NCI-H446 (cell line): Measurements from ENCODE around the gene MRPS11.
"Not testable (repeated sequence)": the region's sequence is repeated elsewhere in the genome, so short reads cannot be mapped to it uniquely, and the experiment has no call there.

Source experiments
- DNase-seq, 2 experiments: peaks; one replicate each; lab custom pipeline; 2025; lab: John Stamatoyannopoulos, UW

MRPS11 gene

DNA sequence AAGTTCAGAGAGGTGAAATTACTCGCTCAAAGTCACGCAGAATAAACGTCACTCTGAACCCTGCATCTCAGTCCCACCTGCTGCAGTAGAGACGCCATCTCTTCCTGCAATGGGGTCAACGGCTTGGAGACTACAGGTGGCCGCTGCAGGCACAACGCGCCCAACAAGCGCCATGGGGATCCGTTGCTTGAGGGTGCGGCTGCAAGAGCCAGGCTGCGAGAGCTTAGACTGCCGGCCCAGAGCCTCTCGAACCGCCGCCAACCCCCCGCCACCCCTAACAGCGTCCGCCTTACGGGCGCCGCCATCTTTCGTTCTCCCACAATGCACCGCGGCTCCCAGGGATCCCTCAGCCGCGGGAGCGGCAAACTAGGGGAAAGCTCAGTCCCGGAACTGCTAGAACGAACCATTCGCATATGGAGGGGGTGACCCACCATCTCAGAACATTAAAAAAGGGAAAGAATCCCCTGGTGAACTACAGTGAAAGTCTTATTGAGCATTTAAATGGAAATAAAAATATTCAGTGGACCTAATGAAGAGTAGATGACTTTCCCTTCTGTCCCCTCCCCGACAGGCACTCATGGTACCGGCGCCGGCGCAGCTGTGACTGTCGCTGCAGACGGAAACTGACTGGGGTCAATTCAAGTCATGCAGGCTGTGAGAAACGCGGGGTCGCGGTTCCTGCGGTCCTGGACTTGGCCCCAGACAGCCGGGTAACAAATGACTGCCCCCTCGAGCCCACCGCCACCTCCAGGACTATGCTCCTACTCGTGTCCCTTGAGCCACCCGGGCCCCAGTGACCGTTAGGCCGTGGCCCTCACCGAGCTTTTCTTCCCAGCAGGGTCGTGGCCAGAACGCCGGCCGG, at the start of gene MRPS11, which contains the start of gene MRPL46:
Gene MRPS11, plus strand, starts transcription at position 636 of the 862 bp plus-strand sequence. Its CDS starts 10 bp downstream, at position 646.
Gene MRPL46, minus strand, starts transcription at position 316 of the 862 bp plus-strand sequence. Its CDS starts 11 bp downstream, at position 305.
- DNase-seq, result peak; percentile 82 to 91

DNA sequence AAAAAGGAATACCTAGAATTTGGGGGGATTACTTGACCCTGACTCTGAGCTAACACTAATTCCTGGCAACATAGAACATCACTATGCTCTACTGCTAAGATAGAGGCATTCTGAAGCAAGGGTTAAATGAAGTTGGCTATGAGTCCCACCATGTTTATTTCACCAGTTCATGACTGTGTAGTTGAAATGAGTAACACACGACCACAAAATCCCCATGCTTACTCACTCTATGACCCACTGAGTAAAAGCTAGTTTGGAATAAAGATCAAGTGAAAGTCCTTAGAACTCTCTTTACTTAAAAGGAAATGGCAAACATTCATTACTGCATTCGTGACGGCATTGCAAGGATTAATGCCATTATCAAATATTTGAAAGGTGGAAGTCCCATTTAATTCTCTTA, 47.7 kb upstream of the MRPS11 start:
- DNase-seq, result no peak

DNA sequence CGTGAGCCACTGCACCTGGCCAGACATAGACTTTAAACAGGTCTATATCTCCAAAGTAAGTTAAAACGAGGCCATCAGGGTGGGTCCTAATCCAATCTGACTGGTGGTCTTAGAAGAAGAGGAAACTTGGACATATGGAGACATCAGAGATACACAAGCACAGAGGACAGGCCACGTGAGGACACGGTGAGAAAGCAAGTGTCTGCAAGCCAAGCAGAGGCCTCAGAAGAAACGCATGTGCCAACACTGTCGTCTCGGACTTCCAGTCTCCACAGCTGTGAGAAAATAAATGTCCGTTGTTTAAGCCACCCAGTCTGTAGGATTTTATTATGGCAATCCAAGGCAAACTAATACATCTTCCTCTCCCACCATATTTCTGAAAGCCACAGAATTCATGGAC, 44.2 kb upstream of the MRPS11 start:
- no peak for DNase-seq

DNA sequence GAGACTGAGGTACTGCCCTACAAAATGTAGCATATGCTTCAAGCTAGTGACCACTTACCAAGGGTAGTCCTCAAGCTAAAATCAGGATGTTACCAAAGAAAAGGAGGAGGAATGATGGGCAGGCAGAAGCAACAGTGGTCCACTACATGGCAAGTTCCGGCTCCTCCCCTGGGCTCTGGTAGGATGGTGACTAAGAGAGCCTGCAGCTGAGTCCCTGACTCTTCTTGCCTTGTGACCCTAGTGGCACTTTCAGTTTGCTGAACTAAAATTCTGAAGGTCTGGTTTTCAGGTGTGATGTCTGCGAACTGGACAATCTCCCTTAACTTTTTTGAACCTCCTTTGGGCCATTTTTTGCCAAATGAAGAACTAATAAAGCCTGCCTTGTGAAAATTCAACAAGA, 41.2 kb upstream of the MRPS11 start:
- DNase-seq, result no peak

DNA sequence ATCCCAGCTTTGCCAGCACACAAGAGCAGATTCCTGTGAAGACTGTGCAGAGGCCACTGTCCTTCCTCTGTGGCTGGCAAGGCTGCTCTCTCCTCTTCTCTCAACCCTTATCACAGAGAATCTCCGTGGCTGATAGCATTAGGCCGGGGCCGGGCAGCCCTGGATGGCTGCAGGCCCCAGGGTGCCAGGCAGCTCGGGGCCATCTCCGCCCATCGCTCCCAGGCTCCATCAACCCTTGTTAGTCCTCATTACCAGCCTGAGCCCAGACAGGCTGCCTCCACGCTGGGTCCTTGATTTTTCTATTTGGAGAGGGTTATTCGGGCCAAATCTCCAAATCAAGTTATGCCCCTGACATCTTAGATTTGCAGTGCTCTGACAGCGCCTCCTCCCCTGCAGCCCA, 39.5 kb upstream of the MRPS11 start:
- no peak for DNase-seq

DNA sequence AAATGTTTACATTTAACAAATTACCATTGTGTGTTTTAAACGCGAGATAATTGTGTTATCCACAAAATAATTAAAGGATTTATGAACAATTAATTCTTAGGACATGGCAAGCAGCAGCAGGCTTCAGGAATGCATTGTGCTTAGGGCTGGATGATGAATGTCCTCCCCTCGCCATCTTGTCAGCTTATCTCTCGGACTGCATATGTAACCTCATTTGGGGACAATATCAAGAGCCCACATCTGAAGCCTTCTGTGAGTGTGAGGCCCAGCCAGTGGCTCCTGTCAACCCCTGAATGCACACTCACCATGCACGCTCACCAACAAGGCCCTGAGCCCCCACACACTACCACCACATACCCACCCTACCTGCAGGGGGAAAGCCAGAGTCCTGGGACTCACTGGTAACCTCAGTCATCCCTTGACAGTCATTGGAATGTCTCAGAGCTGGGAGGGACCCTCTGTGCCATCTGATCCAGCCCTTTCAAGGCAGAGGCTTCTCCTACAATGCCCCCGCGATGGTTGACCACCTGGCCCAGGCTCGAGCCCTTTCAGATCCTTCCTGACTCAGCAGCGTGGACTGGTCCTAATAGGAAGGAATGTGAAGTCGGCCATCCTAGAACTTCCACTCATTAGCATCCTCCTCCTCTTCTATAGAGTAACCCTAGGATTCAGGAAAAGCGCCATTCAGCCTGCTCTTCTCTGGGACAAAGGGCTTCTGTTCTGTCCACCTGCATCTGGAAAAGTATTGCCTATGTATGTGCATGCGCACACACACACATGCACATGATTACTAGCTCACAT, 38.5 kb upstream of the MRPS11 start:
- DNase-seq, result no peak

DNA sequence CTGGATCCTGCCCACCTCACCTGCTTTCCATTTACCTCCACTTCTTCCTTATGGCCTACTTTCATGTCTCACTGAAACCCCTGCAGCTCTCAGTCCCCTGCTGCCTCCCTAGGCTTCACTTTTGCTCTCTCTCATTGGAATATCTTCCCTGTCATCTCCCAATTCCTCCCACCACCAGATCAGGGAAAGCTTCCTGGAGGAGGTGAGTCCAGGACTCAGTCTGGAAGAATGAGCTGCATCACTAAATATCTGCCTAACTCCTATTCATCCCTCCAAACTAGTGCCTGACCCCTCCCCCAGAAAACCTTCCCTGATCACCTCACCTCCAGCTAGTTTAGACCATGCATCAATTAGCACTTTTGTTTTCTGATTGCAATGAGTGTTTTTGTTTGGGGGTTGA, 37.5 kb upstream of the MRPS11 start:
- no peak for DNase-seq

DNA sequence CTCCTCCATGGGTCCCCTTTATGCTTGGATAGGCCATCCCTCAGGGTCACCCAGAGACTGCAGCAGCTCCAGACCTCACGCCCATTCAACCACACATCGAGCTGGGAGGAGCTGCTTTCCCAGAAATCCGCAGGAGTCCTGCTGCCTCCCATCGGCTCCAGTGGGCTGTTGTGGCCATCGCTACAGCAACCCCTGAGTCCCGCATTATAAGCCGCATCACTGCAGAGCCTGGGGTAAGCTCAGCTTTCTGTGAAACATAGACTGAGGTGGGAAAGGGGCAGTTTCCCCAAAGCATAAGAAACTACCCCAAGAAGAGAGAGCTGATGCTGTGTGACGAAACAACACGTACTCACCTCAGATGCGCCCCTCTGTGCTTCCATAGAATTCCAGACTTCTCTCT, 36.1 kb upstream of the MRPS11 start:
- no peak for DNase-seq

DNA sequence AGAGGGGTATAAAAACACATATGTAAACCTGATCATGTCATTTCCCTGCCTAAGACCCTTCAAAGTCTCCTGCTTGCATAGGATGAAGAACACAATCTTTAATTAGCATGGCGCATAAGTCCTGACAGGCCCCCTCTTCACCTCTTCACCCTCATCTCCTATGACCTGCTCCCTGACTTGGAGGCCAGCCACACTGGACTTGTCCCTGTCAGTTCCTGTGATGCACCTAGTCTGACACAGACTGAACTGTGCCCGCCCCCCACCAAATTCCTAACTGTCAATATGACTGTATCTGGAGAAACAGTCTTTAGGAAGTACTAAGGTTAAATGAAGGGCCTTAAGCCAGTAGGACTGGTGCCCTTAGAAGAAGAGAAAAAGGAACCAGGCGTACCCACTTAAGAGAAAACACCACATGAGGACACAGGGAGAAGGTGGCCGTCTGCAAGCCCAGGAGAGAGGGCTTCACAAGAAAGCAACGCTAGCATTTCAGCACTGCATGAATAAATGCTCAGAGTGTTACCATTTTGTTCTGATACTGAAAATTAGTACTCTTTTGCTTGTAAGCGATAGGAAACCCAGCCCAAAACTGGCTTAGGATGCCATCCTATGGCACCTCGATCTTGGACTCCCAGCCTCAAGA, 34.3 kb upstream of the MRPS11 start:
- no peak for DNase-seq

DNA sequence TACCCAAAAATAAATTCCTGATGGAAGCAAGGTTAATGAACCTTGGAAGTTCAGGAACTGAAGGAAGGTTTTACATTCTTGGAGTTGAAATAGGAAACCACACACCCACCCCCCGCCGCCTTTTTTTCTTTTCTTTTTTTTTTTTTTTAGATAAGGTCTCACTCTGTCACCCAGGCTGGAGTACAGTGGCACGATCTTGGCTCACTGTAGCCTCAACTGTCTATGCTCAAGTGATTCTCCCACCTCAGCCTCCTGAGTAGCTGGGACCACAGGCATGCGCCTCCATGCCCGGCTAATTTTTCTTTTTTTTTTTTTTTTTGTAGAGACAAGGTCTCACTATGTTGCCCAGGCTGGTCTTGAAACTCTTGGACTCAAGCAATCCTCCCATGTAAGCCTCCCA, 33.4 kb upstream of the MRPS11 start:
- not testable (repeated sequence) for DNase-seq

DNA sequence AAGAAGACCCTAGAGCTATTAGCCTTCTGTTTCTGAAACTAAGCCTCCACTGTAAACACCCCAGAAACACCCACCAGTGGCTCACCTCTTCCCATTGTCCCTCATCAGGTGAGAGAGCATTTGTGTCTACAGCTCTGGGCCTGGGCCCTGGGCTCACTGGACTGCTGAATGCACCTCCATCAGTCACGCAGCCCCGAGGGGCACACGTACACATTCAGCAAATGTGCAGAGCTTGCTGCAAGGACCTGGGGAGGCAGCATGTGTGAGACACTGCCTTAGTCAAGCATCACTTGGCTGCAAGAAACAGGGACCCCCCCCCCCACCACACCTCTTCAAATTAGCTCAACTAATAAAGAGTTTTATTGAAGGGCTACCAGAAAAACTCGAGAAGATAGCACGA, 29.3 kb upstream of the MRPS11 start:
- no peak for DNase-seq

DNA sequence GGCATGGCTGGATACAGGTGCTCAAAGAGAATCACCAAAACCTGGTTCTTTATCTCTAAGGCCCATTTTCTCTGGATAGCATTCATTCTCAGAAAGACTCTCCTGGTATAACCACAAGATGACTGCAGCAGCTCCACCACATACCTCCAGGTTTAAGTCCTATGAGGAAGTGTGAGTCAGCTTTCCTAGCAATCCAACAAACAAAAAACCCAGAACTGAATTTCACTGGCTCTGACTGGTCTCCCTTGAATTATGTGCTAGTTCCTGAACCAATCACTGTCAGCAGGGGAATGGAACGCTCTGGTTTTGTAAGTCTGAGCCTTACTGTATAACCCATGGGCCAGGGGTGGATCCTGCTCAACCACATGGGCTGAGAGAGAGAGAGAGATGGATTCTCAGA, 27.5 kb upstream of the MRPS11 start:
- no peak for DNase-seq

DNA sequence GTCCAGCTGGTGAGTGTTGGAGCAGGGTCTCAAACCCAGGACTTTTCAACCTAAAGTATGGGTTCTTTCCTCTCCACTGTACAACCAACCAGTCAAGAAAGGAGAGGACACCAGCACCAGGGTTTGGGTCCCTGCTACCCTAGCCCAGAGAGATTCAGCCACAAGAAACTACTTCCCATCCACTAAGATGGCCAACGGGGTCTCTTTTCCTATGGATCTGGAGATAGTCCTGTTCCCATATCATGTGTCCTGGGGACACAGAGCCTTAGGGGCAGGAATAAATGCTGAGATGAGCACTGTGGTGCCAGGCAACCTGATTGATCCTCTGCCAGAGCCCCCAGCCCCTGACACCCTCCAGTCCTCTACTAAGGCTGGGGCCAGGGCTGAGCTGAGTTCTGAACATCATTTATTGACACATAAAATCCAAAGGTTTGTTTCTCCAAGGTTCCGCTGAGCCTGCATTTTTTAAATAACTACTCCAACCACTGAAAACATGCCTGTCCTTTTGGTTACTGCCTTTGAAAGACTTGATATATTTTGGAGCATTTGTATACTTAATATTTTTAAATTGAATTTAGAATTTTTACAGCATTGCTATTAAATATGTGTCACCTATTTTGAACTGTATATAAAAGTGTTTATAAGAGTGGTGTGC, 26.3 kb upstream of the MRPS11 start:
- DNase-seq, result no peak

DNA sequence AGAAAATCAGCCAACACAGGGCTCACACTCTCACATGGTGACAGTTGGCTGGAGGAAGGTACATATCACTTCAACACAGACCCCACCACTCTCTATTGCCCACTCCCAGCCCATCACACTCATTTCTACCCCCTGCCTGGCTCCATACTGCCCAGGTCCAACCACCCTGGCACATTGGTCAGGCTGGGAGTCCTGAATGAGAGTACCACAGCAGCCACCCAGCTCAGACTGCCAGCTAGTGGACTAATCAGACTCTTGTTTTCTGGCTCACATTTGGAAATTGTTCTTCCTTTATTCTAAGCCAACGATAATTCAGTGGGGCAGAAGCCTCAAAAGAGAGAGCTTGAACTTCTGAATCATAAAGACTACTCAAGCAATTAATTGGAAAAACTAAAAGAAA, 20.3 kb upstream of the MRPS11 start:
- DNase-seq, result no peak

DNA sequence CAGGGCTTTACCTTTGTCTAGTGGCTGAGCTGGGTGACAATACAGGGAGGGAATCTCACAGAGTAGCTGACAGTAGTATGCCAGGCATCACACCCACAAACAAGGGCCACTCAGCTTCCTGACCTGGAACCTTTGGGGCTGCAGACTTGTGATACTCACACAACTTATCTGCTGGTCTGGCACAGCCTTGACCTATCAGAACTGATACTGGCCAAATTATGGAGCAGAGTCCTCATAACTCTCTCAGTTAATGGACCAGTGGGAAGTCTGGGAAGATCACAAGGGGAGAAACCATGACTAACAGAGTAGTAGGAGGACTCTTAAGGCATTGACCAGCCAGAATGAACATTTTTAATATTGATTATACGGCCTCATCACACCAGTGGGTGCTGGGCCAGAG, 19.8 kb upstream of the MRPS11 start:
- DNase-seq, result no peak

DNA sequence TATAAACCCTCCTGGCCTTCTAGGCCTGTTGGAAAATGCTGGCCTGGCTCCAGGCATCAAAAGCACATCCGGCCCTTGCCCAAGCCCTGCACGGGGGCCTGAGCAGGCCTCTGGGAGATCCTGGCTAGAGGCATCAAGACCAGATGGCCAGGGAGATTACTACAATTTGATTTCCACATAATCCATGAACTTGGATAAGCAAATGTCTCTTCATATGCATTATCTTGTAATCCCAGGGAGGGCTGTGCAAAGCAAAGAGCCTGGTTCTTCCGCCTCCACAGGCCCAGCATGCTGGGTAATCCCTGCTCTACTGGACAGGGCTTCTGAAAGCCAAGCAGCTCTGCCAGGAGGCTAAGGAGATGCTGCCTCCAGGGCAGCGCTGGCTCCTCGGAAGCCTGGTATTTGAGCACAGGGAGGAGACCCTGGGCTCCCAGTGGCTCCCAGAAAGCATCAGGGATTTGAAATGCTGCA, 18.5 kb upstream of the MRPS11 start:
- peak in 1 of 2 experiments; percentile 29 for DNase-seq

DNA sequence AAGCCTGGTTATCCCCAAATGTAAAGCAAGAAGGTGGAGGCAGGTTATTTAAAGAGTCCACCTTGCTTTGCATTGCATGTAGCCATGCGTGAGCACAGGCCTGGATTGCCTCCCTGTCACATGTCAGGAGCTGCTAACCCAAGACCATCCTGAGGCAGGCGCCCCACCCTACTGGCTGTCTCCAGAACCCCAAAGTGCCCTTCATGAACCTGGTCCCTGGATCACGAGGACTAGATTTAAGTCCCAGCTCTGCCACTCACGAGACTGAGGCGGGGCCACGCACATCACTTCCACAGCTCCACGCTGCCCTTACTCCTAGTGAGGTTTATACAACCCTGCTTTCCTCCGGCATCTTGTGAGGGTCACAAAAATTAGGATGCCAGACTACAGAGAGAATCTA, 17.9 kb upstream of the MRPS11 start:
- DNase-seq, result no peak

DNA sequence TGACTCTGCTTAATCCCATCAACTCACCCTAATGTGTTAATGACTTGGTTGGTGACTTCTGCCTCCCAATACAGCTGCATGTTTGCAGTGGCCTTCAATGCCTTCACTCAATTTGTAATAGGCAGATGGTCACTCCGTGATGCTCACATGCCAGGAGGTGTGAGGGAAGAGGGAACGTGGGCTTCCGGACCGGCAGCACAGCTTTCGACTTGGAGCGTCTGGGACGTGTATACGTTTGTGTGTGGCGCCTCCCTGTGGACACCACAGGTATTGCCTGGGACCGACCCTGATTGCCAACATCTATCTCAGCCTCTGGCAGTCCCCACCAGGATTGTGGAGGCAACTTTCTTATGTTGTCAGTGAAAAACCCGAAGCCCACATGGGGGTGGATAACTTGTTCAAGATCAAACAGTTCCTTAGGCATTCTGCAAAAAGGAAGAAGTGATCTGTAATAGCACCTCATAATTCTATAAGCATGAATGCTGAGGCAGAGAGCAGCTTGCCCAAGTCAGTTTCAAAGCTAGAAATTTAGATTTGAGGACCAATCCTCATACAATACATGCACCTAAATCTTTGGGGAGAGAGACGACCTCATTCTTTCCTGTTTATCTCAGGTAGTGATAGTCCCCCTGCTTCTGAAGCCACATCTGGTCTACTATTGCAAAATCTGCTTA, 17.2 kb upstream of the MRPS11 start:
- DNase-seq, result peak; percentile 21 to 74

DNA sequence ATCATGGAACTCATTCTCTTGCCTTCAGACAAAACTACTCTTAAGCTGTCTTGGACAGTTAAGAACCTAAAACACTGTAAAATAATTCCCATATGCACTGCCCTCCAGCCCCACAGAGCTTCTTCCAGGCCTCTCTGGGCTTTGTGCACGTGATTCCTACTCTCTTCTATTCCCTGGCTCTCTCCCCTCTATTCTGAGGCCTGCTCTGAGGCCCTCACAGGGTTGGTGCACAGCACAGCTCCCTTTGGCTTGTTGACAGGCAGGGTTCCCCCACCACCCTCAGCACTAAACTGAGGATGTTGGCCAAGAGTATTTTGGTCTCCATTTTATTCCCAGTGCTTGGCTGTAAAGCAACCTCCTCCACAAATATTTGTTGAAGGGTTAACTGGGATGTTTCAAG, 13.9 kb upstream of the MRPS11 start:
- DNase-seq, result no peak

DNA sequence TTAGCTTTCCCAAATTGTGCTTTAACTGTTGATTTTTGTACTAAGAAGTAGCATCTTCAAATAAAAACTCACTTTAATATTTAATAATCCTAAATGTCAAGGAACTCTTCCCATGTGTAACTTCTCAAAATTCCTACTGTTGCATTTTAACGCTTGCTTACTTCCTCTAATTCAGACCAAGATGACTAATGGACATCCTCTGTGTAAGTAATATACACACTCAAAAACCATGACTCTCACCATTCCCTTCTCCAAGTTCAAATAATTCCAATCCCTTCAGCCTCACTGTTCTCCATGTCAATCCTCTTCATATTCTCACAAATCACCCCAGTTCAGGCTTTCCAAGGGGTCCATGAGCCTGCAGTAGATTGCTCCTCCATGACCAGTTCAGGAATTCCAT, 13.3 kb upstream of the MRPS11 start:
- no peak for DNase-seq
